Measurements from ENCODE around the gene SIGLEC1. TPM values are rescaled to one million over a fixed set of nuclear protein-coding genes. Genes with fewer than 3 reads are reported as not detected.

The SIGLEC1 gene
- total and polyA plus RNA-seq, 2 of the 4 experiments (the other 2 are of a cell fraction) = not detected

- dilution Hi-C loops (cut with HindIII; ENCODE audit: low sequenced_read_pairs, unreplicated experiment) (no loop called here), in situ Hi-C loops (cut with MboI; ENCODE audit: low sequenced_read_pairs) (no loop called here), intact Hi-C loops (cut with micrococcal nuclease) (no loop called here)
- Histone ChIP-seq H4K20me1 (ENCODE audit: insufficient read depth, low read length) (no peaks in the 10 kb centered on the region), H3K9me3 (ENCODE audit: control insufficient read depth, insufficient read depth, low read length) (peaks cover 4% of the 10 kb centered on the region; the same call in 1 of the 2 replicates), H2AFZ (replicated peaks; ENCODE audit: low read length, poor library complexity) (no peak overlapping the region), H3K27ac (ENCODE audit: insufficient read depth, low read length) (no peak overlapping the region), H2AK5ac (ENCODE audit: low read depth, low read length) (no peak overlapping the region), H4K8ac (ENCODE audit: low read depth in 2 of 2, low read length in 2 of 2) (no peak overlapping the region), H3K9ac (ENCODE audit: low read depth, low read length) (no peak overlapping the region), H3K9me1 (ENCODE audit: insufficient read depth, low read length) (no peaks in the 10 kb centered on the region), H2AK9ac (replicated peaks; ENCODE audit: low read depth, low read length, poor library complexity) (peak overlapping the region; percentile 15), H3K79me1 (ENCODE audit: low read depth in 1 of 2, low read length in 2 of 2) (no peaks in the 10 kb centered on the region), H3K23ac (ENCODE audit: low read depth, low read length) (no peak overlapping the region), H3K4me3 (ENCODE audit: insufficient read depth, low read depth, low read length) (no peak overlapping the region), H2BK20ac (ENCODE audit: low read depth, low read length) (no peak overlapping the region), H2BK15ac (ENCODE audit: low read depth, low read length) (no peak overlapping the region), H3K56ac (ENCODE audit: extremely low read depth, insufficient read depth, low read length) (no peak overlapping the region), H4K5ac (ENCODE audit: low read depth, low read length) (no peak overlapping the region), H3K18ac (ENCODE audit: low read depth, low read length) (no peak overlapping the region), H3K36me3 (ENCODE audit: control insufficient read depth, insufficient read depth, low read length) (no peaks in the 10 kb centered on the region), H3K4ac (ENCODE audit: low read depth, low read length) (no peak overlapping the region), H3K4me1 (ENCODE audit: control insufficient read depth, insufficient read depth, low read length) (no peaks in the 10 kb centered on the region), H4K91ac (ENCODE audit: insufficient read depth, low read depth, low read length) (no peak overlapping the region), H2BK120ac (ENCODE audit: low read depth, low read length) (no peak overlapping the region), H3K14ac (replicated peaks; ENCODE audit: low read depth, low read length) (no peak overlapping the region), H3K4me2 (ENCODE audit: low read depth, low read length) (no peak overlapping the region), H2BK5ac (ENCODE audit: low read depth, low read length, poor library complexity, severe bottlenecking) (no peak overlapping the region), H3K27me3 (ENCODE audit: control insufficient read depth, insufficient read depth, low read length) (peaks cover 34% of the 10 kb centered on the region; the same call in 1 of the 2 replicates)
- TF ChIP-seq MAFK (IDR thresholded peaks at IDR 0.05; ENCODE audit: low read depth, low read length) (no peak), RAD21 (IDR thresholded peaks at IDR 0.05; ENCODE audit: low read length) (no peak), NFE2L2 (IDR thresholded peaks at IDR 0.05; ENCODE audit: low read depth, low read length) (no peak), CHD1 (IDR thresholded peaks at IDR 0.05; ENCODE audit: low read depth, low read length) (no peak), SMC3 (IDR thresholded peaks at IDR 0.05; ENCODE audit: low read depth, low read length) (no peak), RFX5 (IDR thresholded peaks at IDR 0.05; ENCODE audit: low read depth, low read length) (no peak), MAZ (IDR thresholded peaks at IDR 0.05; ENCODE audit: borderline replicate concordance, low read depth, low read length) (no peak), CEBPB (IDR thresholded peaks at IDR 0.05; ENCODE audit: low read depth, low read length) (no peak), POLR2A (IDR thresholded peaks at IDR 0.05; ENCODE audit: low read depth, low read length) (no peak), USF2 (IDR thresholded peaks at IDR 0.05; ENCODE audit: low read depth, low read length) (no peak), RCOR1 (IDR thresholded peaks at IDR 0.05; ENCODE audit: insufficient replicate concordance, low read length) (no peak), MXI1 (IDR thresholded peaks at IDR 0.05; ENCODE audit: borderline replicate concordance, low read depth, low read length) (no peak), FOS (IDR thresholded peaks at IDR 0.05; ENCODE audit: low read depth, low read length) (no peak), BHLHE40 (IDR thresholded peaks at IDR 0.05; ENCODE audit: low read depth, low read length) (no peak)
- TF ChIP-seq, protein P1, sequence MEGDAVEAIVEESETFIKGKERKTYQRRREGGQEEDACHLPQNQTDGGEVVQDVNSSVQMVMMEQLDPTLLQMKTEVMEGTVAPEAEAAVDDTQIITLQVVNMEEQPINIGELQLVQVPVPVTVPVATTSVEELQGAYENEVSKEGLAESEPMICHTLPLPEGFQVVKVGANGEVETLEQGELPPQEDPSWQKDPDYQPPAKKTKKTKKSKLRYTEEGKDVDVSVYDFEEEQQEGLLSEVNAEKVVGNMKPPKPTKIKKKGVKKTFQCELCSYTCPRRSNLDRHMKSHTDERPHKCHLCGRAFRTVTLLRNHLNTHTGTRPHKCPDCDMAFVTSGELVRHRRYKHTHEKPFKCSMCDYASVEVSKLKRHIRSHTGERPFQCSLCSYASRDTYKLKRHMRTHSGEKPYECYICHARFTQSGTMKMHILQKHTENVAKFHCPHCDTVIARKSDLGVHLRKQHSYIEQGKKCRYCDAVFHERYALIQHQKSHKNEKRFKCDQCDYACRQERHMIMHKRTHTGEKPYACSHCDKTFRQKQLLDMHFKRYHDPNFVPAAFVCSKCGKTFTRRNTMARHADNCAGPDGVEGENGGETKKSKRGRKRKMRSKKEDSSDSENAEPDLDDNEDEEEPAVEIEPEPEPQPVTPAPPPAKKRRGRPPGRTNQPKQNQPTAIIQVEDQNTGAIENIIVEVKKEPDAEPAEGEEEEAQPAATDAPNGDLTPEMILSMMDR (conservative IDR thresholded peaks at IDR 0.05; ENCODE audit: low read depth, low read length) = no peak
- TF ChIP-seq, protein P2, sequence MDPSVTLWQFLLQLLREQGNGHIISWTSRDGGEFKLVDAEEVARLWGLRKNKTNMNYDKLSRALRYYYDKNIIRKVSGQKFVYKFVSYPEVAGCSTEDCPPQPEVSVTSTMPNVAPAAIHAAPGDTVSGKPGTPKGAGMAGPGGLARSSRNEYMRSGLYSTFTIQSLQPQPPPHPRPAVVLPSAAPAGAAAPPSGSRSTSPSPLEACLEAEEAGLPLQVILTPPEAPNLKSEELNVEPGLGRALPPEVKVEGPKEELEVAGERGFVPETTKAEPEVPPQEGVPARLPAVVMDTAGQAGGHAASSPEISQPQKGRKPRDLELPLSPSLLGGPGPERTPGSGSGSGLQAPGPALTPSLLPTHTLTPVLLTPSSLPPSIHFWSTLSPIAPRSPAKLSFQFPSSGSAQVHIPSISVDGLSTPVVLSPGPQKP (IDR thresholded peaks at IDR 0.05; ENCODE audit: borderline replicate concordance, low read depth, low read length) = no peak
- 47% methylated on average over 2 of the region's 18 CpGs; no CpG with 5 or more reads in 1 of the 2 experiments for WGBS, 2 experiments (ENCODE audit: extremely low coverage in 2 of 2, insufficient read length in 1 of 2)
- BruUV-seq (replicated peaks) = no TSS peak
- ChIA-PET CTCF (interaction anchor here (0.6 kb wide), 1 partner anchor 300 kb away, joined by 3 read pairs; no protein-coding TSS in a partner anchor), POLR2A (ENCODE audit: unreplicated experiment) (no interaction called here)
- DNase-seq (no peak), ATAC-seq (ENCODE audit: low read depth) (no peak)
These were observed 14.7 kb downstream of the SIGLEC1 start for GRCh38 chr20:3697588-3698305.

All from IMR-90 (cell line).